Immature natural killer cell (primary cell): Measurements from ENCODE around the gene EDIL3. TPM values are rescaled to one million over a fixed set of nuclear protein-coding genes. Genes with fewer than 3 reads are reported as not detected.

Experiments used
- DNase-seq, 3 donors: peaks; one replicate each; pipeline ENCODE4 v3.0.0; 2022; ENCODE audit warnings: mixed read lengths in 1 of 3
- H3K27ac Mint-ChIP-seq, 6 donors: one replicate each; pipeline ENCODE4 v1.8.0; 2020; ENCODE audit warnings: mixed read lengths in 6 of 6, mild to moderate bottlenecking in 5 of 6, inconsistent platforms in 4 of 6, moderate library complexity in 3 of 6
- H3K27me3 Mint-ChIP-seq, 3 donors: one replicate each; pipeline ENCODE4 v1.8.0; 2020 to 2021; ENCODE audit warnings: low read depth in 3 of 3, mild to moderate bottlenecking in 3 of 3, mixed read lengths in 3 of 3, moderate library complexity in 3 of 3, inconsistent platforms in 1 of 3
- H3K36me3 Mint-ChIP-seq, 3 donors: one replicate each; pipeline ENCODE4 v1.8.0; 2020; ENCODE audit warnings: mixed read lengths in 3 of 3, inconsistent platforms in 2 of 3, mild to moderate bottlenecking in 2 of 3
- H3K4me1 Mint-ChIP-seq, 2 donors: one replicate each; pipeline ENCODE4 v1.8.0; 2020; ENCODE audit warnings: inconsistent platforms in 2 of 2, mild to moderate bottlenecking in 2 of 2, mixed read lengths in 2 of 2, moderate library complexity in 1 of 2
- H3K4me3 Mint-ChIP-seq, 5 donors: one replicate each; pipeline ENCODE4 v1.8.0; 2020; ENCODE audit warnings: mild to moderate bottlenecking in 5 of 5, mixed read lengths in 5 of 5, inconsistent platforms in 3 of 5, moderate library complexity in 3 of 5
- H3K9me3 Mint-ChIP-seq, 6 donors: one replicate each; pipeline ENCODE4 v1.8.0; 2020; ENCODE audit warnings: mild to moderate bottlenecking in 6 of 6, mixed read lengths in 6 of 6, inconsistent platforms in 4 of 6, moderate library complexity in 3 of 6
- polyA plus RNA-seq, 3 donors: library from polyadenylated mRNA; unstranded; fragments of 300-500 nt; fragmentation: Illumina TruSeq; gene quantifications; one replicate each; pipeline ENCODE4 v1.2.3, GENCODE V29; 2021

The EDIL3 gene
- polyA plus RNA-seq, 3 donors from 2014 or later, result not detected

- no peak for DNase-seq
- H3K9me3 Mint-ChIP-seq, result peaks cover 0 to 12% (median 9%) of the 10 kb centered on the region in 6 donors
- no peak overlapping the region for H3K27ac Mint-ChIP-seq
- peaks cover 0 to 3% (median 3%) of the 10 kb centered on the region in 3 donors for H3K27me3 Mint-ChIP-seq
- H3K4me1 Mint-ChIP-seq, result no peaks in the 10 kb centered on the region
- no peaks in the 10 kb centered on the region for H3K36me3 Mint-ChIP-seq
- H3K4me3 Mint-ChIP-seq, result no peak overlapping the region
These were observed 105.4 kb downstream of the EDIL3 start for GRCh38 chr5:84279234-84279633.

- no peaks in the 10 kb centered on the region for H3K4me1 Mint-ChIP-seq
- H3K4me3 Mint-ChIP-seq, result no peak overlapping the region
- H3K9me3 Mint-ChIP-seq, result peaks cover 0 to 10% (median 8%) of the 10 kb centered on the region in 6 donors
- H3K27ac Mint-ChIP-seq, result no peak overlapping the region
- peaks cover 0 to 3% (median 1%) of the 10 kb centered on the region in 3 donors for H3K27me3 Mint-ChIP-seq
- H3K36me3 Mint-ChIP-seq, result no peaks in the 10 kb centered on the region
- no peak for DNase-seq
These were observed 109.1 kb downstream of the EDIL3 start for GRCh38 chr5:84275609-84276008.

GRCh38 chr5:84274585-84275468 lies 109.9 kb downstream of the EDIL3 start:
- Mint-ChIP-seq H3K36me3 (no peaks in the 10 kb centered on the region), H3K4me3 (no peak overlapping the region), H3K4me1 (no peaks in the 10 kb centered on the region), H3K9me3 (peaks cover 0 to 11% (median 6%) of the 10 kb centered on the region in 6 donors), H3K27me3 (peaks cover 0 to 3% (median 1%) of the 10 kb centered on the region in 3 donors), H3K27ac (no peak overlapping the region)
- no peak for DNase-seq

GRCh38 chr5:84273517-84273883 lies 111.2 kb downstream of the EDIL3 start:
- Mint-ChIP-seq H3K4me1 (no peaks in the 10 kb centered on the region), H3K27me3 (peaks cover 0 to 1% (median 0%) of the 10 kb centered on the region in 3 donors), H3K27ac (no peak overlapping the region), H3K36me3 (no peaks in the 10 kb centered on the region), H3K4me3 (no peak overlapping the region), H3K9me3 (peaks cover 0 to 11% (median 5%) of the 10 kb centered on the region in 6 donors)
- no peak for DNase-seq

GRCh38 chr5:84272771-84273516 lies 111.7 kb downstream of the EDIL3 start:
- Mint-ChIP-seq H3K27me3 (peaks cover 0 to 1% (median 0%) of the 10 kb centered on the region in 3 donors), H3K9me3 (peaks cover 0 to 11% (median 2%) of the 10 kb centered on the region in 6 donors), H3K36me3 (no peaks in the 10 kb centered on the region), H3K4me1 (no peaks in the 10 kb centered on the region), H3K4me3 (no peak overlapping the region), H3K27ac (no peak overlapping the region)
- no peak for DNase-seq

- H3K27me3 Mint-ChIP-seq, result peaks cover 0 to 2% (median 0%) of the 10 kb centered on the region in 3 donors
- no peak for DNase-seq
- no peaks in the 10 kb centered on the region for H3K36me3 Mint-ChIP-seq
- no peaks in the 10 kb centered on the region for H3K4me1 Mint-ChIP-seq
- peaks cover 0 to 30% (median 2%) of the 10 kb centered on the region in 6 donors for H3K9me3 Mint-ChIP-seq
- H3K27ac Mint-ChIP-seq, result no peak overlapping the region
- H3K4me3 Mint-ChIP-seq, result no peak overlapping the region
These were observed 118.7 kb downstream of the EDIL3 start for GRCh38 chr5:84265739-84266550.

GRCh38 chr5:84265130-84265529 lies 119.5 kb downstream of the EDIL3 start:
- H3K36me3 Mint-ChIP-seq, result no peaks in the 10 kb centered on the region
- no peaks in the 10 kb centered on the region for H3K4me1 Mint-ChIP-seq
- H3K27me3 Mint-ChIP-seq, result peaks cover 0 to 2% (median 2%) of the 10 kb centered on the region in 3 donors
- no peak for DNase-seq
- H3K9me3 Mint-ChIP-seq, result peaks cover 0 to 26% (median 2%) of the 10 kb centered on the region in 6 donors
- H3K27ac Mint-ChIP-seq, result no peak overlapping the region
- no peak overlapping the region for H3K4me3 Mint-ChIP-seq

- H3K27me3 Mint-ChIP-seq, result peaks cover 0 to 2% (median 2%) of the 10 kb centered on the region in 3 donors
- no peak overlapping the region for H3K27ac Mint-ChIP-seq
- no peaks in the 10 kb centered on the region for H3K36me3 Mint-ChIP-seq
- DNase-seq, result no peak
- H3K4me1 Mint-ChIP-seq, result no peaks in the 10 kb centered on the region
- H3K9me3 Mint-ChIP-seq, result peaks cover 0 to 39% (median 7%) of the 10 kb centered on the region in 6 donors
- H3K4me3 Mint-ChIP-seq, result no peak overlapping the region
These were observed 123.7 kb downstream of the EDIL3 start for GRCh38 chr5:84260939-84261338.

- no peak overlapping the region for H3K4me3 Mint-ChIP-seq
- H3K36me3 Mint-ChIP-seq, result no peaks in the 10 kb centered on the region
- no peaks in the 10 kb centered on the region for H3K4me1 Mint-ChIP-seq
- H3K9me3 Mint-ChIP-seq, result peaks cover 0 to 44% (median 7%) of the 10 kb centered on the region in 6 donors
- DNase-seq, result no peak
- peaks cover 0 to 2% (median 2%) of the 10 kb centered on the region in 3 donors for H3K27me3 Mint-ChIP-seq
- no peak overlapping the region for H3K27ac Mint-ChIP-seq
These were observed 124.5 kb downstream of the EDIL3 start for GRCh38 chr5:84260140-84260539.

- peaks cover 0 to 2% (median 2%) of the 10 kb centered on the region in 3 donors for H3K27me3 Mint-ChIP-seq
- no peak for DNase-seq
- H3K9me3 Mint-ChIP-seq, result peaks cover 0 to 44% (median 10%) of the 10 kb centered on the region in 6 donors
- no peak overlapping the region for H3K27ac Mint-ChIP-seq
- H3K36me3 Mint-ChIP-seq, result no peaks in the 10 kb centered on the region
- no peak overlapping the region for H3K4me3 Mint-ChIP-seq
- no peaks in the 10 kb centered on the region for H3K4me1 Mint-ChIP-seq
These were observed 125.2 kb downstream of the EDIL3 start for GRCh38 chr5:84259283-84260045.

GRCh38 chr5:84257061-84257460 lies 127.6 kb downstream of the EDIL3 start:
- H3K4me1 Mint-ChIP-seq, result no peaks in the 10 kb centered on the region
- peaks cover 3 to 31% (median 9%) of the 10 kb centered on the region in 6 donors for H3K9me3 Mint-ChIP-seq
- no peaks in the 10 kb centered on the region for H3K36me3 Mint-ChIP-seq
- peaks cover 0 to 2% (median 0%) of the 10 kb centered on the region in 3 donors for H3K27me3 Mint-ChIP-seq
- no peak for DNase-seq
- H3K4me3 Mint-ChIP-seq, result no peak overlapping the region
- no peak overlapping the region for H3K27ac Mint-ChIP-seq

- H3K27me3 Mint-ChIP-seq, result no peaks in the 10 kb centered on the region
- H3K4me3 Mint-ChIP-seq, result no peak overlapping the region
- H3K36me3 Mint-ChIP-seq, result no peaks in the 10 kb centered on the region
- peaks cover 3 to 23% (median 9%) of the 10 kb centered on the region in 6 donors for H3K9me3 Mint-ChIP-seq
- no peak overlapping the region for H3K27ac Mint-ChIP-seq
- no peak for DNase-seq
- no peaks in the 10 kb centered on the region for H3K4me1 Mint-ChIP-seq
These were observed 129.4 kb downstream of the EDIL3 start for GRCh38 chr5:84255315-84255714.

GRCh38 chr5:84253946-84254345 lies 130.7 kb downstream of the EDIL3 start:
- Mint-ChIP-seq H3K27me3 (no peaks in the 10 kb centered on the region), H3K9me3 (peaks cover 3 to 24% (median 8%) of the 10 kb centered on the region in 6 donors), H3K27ac (no peak overlapping the region), H3K4me1 (no peaks in the 10 kb centered on the region), H3K36me3 (no peaks in the 10 kb centered on the region), H3K4me3 (no peak overlapping the region)
- DNase-seq, result no peak
